Astrocyte of the spinal cord (primary cell): ENCODE results near the gene GLUL.

ENCODE experiments used
- DNase-seq: peaks from one replicate; pipeline ENCODE4 v3.0.0; 2011; ENCODE audit warnings: low read depth, low spot score
- H3K4me3 ChIP-seq: 2 replicates; pipeline ENCODE4 v1.5.1; 2011; ENCODE audit warnings: low read depth, mild to moderate bottlenecking, low read length, moderate library complexity
- CTCF ChIP-seq: IDR thresholded peaks from 2 replicates; pipeline ENCODE4 v1.5.1; 2012; ENCODE audit warnings: low read depth, mild to moderate bottlenecking, low read length, inconsistent platforms
- in situ Hi-C: cut with HindIII; loops from 2 replicates; pipeline ENCODE4 v1.10.0; 2017; ENCODE audit warnings: low sequenced_read_pairs

The GLUL gene

GRCh38 chr1:182391362-182392049 lies at the start of gene GLUL:
TSS of gene GLUL (minus strand) at chr1:182391790. CDS start at chr1:182388737, 3,053 bp downstream.
- peak; percentile 95 for DNase-seq
- peak within 1 kb of the TSS; percentile 81 for H3K4me3 ChIP-seq
- in situ Hi-C loops = no loop called here
- peak; percentile 28 for TF ChIP-seq CTCF

GRCh38 chr1:182438326-182438725 lies 46.7 kb upstream of the GLUL start:
- no peak for DNase-seq
- in situ Hi-C loops = no loop called here
- no peak for TF ChIP-seq CTCF
- H3K4me3 ChIP-seq = no peak overlapping the region

GRCh38 chr1:182433580-182433979 lies 42.0 kb upstream of the GLUL start:
- no peak for DNase-seq
- in situ Hi-C loops = no loop called here
- H3K4me3 ChIP-seq = no peak overlapping the region
- no peak for TF ChIP-seq CTCF

- TF ChIP-seq CTCF = no peak
- no peak overlapping the region for H3K4me3 ChIP-seq
- no peak for DNase-seq
- in situ Hi-C loops = no loop called here
These were observed 39.7 kb upstream of the GLUL start for GRCh38 chr1:182431278-182431677.

GRCh38 chr1:182430263-182431068 lies 38.9 kb upstream of the GLUL start:
- TF ChIP-seq CTCF = no peak
- in situ Hi-C loops = no loop called here
- DNase-seq = no peak
- H3K4me3 ChIP-seq = no peak overlapping the region

GRCh38 chr1:182428043-182428442 lies 36.5 kb upstream of the GLUL start:
- no peak overlapping the region for H3K4me3 ChIP-seq
- in situ Hi-C loops = no loop called here
- no peak for TF ChIP-seq CTCF
- no peak for DNase-seq
